D721Med (cell line): ENCODE results near the gene PLCE1.

Experiments
- DNase-seq: peaks from one replicate; pipeline ENCODE4 v3.0.0; 2011; ENCODE audit warnings: low spot score; ENCODE audit not compliant: insufficient read length
- FAIRE-seq: peaks from 2 replicates; lab custom pipeline; 2011; peaks lifted over from hg19 to GRCh38; lab: Jason Lieb, UNC
- CTCF ChIP-seq: IDR thresholded peaks from 2 replicates; pipeline ENCODE4 v1.5.1; 2012; ENCODE audit warnings: mild to moderate bottlenecking, control low read depth; ENCODE audit not compliant: insufficient read depth; ENCODE audit errors: missing control alignments

The PLCE1 gene

GRCh38 chr10:94016727-94017714 lies 23.3 kb downstream of the PLCE1 start:
- no peak for DNase-seq
- TF ChIP-seq CTCF = no peak
- FAIRE-seq = no peak

GRCh38 chr10:94018107-94018506 lies 24.4 kb downstream of the PLCE1 start:
- no peak for FAIRE-seq
- DNase-seq = no peak
- TF ChIP-seq CTCF = no peak

GRCh38 chr10:94023906-94024305 lies 30.2 kb downstream of the PLCE1 start:
- FAIRE-seq = no peak
- TF ChIP-seq CTCF = no peak
- DNase-seq = no peak

DNA sequence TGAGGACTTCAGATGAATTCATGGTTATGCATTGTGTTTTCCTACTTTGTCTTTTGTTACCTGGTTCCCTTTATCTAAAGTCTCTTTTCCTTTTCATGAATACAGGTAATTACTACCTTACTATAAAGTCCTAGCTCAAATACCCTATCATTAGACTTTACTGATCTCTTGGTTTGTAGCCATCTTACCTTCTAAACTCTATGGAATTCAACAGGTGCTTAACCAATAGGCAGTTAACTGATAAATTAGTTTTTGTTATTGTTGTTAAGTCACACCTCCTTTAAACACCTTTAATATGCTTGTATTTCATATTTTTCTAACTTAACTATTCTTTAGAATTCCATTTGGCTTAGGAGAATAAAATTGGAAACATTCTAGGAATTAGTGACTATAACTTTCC lies 30.7 kb downstream of the PLCE1 start:
- no peak for TF ChIP-seq CTCF
- FAIRE-seq = no peak
- no peak for DNase-seq

- no peak for DNase-seq
- FAIRE-seq = no peak
- no peak for TF ChIP-seq CTCF
Observed at GRCh38 chr10:94025806-94026205, 32.1 kb downstream of the PLCE1 start.

- DNase-seq = no peak
- TF ChIP-seq CTCF = no peak
Observed at GRCh38 chr10:94027197-94027596, 33.5 kb downstream of the PLCE1 start.

GRCh38 chr10:94029955-94030354 lies 36.2 kb downstream of the PLCE1 start:
- FAIRE-seq = no peak
- DNase-seq = no peak
- no peak for TF ChIP-seq CTCF

More at GRCh38 chr10:94027197-94027596, 33.5 kb downstream of the PLCE1 start:
- no peak for FAIRE-seq
